Hematopoietic multipotent progenitor cell treated with erythropoietin and hydrocortisone succinate and interleukin-3 and kit ligand, for 8 days (in vitro differentiated cells): ENCODE data around the gene KCNAB2.

Experiments used
- DNase-seq: peaks from one replicate; pipeline ENCODE4 v3.0.0-alpha.2; 2015

The KCNAB2 gene

DNA sequence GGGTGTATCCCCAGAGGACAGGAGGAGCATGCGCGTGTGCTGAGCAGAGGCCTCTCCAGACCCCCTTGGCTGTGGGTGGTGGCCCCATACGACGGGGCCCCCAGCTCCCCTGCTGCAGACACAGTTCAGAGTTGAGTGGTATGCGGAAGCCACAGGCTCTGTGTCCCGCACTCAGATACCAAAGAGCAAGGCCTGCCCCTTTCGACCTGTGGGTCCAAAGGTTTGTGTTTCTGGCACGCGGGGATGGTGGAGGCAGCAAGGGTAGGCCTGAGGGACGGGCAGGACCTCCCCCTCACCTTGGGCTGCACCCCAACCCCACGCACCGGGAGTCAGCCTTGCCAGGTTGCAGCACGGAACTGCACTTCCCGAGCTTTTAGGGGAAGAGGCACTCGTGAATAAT, at the start of gene KCNAB2:
TSS of gene KCNAB2 (plus strand) at position 328 of the 400 bp plus-strand sequence. CDS start 5,649 bp downstream, outside the sequence.
- DNase-seq, result no peak

DNA sequence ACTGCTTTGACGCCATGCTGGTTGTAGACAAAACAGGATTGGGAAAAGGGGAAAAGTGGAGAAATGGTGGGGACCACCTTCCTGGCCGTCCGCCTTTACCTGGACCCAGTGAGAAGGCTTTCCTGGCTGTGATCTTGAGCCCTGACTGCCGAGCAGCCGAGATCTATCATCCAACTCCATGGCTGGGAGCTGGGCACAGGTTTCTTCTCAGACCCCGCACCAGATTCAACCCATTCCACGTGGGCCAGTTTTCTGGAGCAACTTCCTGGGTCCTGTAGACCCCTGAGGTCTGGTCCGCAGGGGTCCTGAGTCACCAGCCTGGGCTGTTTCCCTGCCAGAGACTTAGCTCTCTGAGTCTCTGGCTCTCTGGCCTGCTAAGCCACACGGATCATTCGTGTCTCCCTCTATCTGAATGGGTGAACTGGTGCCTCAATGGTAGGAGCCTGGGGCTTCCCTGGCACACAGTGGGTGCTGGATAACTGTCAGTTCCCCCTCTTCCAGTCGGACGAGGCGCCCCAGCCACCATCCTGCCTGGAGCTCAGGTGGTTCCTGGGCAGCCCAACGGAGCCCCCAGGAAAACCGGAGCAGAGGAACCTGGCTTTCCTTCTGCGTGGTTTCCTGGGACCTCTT, 48.9 kb upstream of the KCNAB2 start:
- DNase-seq, result no peak

DNA sequence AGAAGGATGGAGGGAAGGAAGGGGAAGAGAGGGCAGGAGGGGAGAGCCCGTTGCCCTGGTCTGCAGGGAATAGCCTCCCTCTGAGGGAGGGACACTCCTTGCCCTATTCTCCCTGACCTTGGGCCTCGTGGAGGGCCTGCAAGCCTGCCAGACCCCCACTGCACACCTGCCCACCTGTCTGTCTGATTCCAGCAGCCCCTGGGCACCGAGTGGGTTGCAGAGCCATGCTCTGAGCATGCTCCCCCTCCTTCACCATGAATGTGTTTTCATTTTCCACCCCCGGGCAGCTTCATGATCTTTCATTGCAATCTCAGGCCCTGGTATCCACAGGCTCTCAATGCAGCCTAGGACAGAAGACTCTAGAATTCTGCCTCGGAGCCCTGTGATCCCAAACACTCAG, 48.4 kb upstream of the KCNAB2 start:
- no peak for DNase-seq

DNA sequence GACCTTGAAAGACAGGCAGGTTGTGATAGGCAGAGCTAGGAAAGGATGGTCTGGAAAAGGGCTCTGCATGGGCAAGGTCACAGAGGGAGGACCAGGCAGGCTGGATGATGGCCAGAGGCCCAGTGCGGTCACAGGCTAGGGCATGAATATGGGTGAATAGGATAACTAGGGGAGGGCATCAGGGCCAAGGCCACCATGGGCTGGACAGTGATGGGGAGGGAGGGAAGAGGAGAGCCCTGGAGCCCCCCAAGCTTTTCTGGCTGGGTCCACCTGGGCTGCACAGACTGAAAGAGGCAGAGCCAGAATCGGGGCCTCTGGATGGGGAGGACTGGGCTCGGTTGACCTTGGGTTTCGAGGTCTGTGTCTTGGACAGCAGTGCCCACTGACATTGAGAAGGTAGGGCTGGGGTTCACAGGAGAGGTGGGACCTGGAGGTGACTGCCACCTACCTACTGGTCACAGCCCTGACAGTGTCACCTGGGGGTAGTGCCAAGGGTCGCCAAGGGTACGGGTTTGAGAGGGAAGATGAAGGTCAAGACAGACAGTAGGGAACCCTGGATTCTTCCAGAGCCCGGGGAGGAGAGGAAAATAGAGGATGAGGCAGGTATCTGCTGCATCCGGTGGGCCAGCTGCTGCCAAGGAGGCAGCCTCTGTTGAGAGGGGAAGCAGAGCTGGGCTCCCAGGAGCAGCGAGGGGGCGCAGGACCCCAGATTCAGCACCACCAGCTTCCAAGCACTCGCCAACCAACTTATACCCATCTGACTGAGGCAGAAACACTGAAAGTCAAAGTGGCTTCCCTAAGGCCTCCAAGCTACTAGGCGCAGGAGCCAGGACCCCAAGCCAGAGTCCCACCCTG, 47.4 kb upstream of the KCNAB2 start:
- DNase-seq, result no peak

DNA sequence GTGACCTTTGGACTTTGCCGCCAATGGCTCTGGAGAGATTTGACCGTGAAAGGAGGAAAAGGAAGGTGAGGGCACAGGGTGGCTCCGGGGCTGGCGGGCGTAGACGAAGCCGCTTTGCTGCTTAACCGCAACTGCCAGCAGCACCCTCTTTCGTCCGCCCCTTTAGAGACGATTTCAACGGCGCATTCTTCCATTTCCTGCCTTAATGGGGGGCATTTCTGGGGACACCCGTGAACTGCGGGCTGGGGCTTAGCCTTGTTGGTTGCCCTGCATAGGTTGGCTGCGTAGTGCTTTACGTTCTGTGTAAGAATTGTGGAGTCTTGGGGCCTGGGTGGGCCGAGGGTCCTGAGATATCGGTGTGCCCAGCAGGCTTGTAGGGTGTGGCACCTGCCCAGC, 46.8 kb upstream of the KCNAB2 start:
- DNase-seq, result no peak

DNA sequence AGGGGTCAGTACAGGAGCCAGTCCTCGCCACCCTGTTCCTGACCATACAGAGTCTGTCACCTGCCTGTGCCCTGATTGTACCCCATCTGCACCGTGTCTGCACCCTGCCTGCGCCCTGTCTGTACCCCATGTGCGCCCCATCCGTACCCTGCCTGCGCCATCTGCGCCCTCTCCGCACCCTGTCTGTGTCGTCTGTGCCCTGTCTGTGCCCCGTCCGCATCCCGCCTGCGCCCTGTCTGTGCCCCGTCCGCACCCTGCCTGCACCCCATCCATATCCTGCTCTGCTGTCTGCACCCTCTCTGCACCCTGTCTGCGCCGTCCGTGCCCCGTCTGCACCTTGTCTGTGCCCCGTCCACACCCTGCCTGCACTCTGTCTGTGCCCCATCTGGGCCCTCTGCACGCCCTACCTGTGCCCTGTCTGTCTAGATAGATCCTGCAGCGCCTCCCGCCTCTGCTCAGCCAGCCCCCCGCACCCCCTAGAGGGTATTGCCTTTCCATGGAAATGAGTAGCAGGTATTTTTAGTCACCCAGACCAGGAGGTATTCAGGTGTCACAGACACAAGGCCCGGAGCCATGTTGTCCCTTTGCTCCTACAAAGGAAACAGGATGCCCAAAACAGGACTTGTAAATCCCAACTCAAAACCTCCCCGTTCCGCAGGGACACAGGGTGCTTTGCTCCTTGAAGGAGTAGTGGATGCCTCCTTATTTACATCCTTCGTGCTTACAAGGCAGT, 45.8 kb upstream of the KCNAB2 start:
- DNase-seq, result no peak

DNA sequence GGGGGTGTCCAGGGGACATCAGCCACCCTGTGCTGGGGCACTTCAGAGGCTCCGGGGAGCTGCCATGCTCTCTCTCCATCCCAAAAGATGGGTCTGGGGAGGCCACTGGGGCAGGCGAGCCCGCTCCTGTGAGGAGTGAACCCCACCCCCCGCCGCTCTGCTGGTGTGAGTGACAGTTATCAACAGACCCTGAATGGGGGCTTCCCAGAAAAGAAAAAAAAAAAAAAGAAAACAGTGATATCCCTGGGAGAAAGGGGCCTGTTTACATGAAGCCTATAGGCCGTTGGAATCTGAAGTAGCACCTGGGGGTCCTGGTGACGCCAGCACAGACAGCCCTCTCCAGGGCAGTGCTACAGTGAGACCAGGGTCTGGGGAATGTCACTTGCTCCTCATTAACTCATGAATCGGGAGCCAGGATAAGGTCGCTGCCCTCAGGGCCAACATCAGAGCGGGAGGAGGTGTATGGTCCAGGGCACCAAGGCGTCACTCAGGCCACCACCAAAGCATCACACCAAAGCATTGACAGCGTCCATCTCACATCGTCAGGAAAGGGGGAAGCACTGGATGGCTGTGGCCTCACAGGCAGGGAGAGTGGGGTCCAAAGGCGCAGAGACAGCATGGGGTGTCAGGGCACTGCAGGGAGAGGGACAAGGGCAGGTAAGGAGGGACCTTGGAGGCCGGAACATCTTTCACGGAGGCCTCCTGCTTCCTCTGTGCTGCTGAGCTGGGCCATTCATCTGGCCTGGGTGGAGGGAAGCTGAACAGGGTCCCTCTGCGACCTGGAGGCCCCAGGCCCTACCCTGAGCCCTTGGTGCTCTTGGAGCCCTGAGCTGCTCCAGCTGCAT, 45.0 kb upstream of the KCNAB2 start:
- no peak for DNase-seq

DNA sequence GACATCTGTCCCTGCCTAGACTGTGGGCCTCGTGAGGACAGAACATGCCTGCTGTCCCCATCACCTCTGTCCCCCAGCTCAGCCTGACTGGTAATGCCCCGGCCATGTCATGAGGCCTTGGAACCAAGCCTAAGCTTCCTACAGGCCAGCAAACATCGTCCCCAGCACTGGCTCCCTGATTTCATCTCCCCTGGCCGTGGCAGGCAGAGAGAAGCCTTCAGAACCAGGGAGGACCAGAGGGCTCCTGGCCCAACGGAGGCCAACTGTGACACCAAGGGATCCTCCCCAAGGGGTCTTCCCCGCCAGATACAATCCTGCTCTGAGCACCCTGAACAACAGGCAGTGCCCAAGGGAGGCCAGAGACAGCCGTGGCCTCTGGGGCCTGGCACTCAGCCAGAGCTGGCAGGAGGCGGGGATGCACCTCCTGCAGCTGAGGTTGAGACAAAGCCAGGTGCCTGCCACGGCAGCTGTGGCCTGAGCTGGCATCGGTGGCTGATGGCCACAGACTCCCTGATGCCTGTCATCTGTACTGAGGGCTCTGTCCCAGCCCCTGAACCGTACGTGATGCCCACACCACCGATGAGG, 43.6 kb upstream of the KCNAB2 start:
- DNase-seq, result no peak

DNA sequence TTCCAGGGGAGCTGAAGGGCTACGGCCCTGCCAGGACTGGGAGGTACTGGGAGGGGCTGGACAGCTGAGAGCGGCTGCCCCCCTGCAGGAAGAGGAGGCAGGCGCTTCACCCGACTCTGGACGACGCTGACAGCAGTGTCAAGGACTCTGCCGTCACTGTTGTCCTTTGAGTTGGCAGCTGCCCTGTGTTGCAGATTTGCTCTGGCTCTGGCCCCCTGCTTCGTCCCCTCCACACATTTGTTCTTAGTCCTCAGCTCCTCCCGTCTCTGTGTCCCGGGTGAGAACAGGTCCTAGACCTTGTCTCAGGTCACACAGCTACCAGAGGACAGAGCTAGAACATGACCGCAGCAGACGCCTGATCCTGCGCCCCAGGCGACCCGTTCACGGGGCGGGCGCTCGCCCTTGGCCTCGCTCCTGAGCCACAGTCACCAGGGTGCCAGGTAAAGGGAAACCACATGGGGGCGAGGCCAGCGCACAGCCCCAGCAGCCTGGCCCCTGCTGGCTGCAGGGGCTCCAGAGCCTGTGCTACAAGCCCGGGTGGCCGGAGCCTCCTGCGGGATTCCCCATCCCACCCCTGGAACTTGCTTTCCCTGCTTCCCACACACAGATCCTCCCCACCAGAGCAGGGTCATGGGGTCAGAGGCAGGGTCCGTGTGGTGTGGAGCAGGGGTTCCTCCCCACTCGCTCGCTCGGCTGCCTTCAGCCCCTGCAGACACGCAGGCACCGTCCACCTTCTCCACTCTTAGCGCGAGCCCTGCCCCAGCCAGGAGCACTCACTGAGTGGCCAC, 42.8 kb upstream of the KCNAB2 start:
- DNase-seq, result no peak

DNA sequence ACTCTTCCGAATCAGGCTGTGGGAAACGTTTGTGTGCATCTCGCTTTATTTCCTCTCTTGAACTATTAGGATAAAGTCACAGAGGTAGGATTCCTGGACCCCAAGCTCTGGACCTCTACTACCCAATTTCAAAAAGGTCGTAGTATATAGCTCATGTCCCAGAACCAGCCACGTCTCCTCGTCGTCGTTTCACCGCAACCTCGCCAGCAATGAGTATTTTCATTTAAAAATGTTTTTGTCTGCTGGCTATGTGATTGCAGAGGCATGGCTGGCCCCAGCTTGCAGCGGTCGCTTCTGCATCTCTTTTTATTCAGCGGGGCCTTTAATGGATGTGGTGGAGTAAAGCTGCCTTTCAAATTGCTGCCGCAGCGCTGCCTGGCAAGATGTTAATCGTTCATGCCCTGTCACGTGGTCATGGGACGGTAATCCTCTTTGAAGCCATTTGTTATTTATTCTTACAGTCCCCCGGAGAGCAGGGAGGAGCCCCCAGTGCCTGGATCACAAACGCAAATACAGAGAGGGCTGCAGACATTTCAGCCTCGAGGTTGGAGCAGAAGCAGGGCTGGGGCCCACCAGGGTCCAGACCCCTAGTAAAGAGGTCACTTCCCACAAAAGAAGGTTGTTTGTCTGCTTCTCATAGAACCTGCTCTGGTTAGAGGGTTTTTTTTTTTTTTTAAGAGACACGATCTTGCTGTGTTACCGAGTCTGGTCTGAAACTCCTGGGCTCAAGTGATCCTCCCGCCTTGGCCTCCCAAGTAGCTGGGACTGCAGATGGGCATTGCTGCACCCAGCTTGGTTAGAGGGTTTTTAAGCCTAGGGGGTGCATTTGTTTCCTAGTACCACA, 41.9 kb upstream of the KCNAB2 start:
- DNase-seq, result no peak

DNA sequence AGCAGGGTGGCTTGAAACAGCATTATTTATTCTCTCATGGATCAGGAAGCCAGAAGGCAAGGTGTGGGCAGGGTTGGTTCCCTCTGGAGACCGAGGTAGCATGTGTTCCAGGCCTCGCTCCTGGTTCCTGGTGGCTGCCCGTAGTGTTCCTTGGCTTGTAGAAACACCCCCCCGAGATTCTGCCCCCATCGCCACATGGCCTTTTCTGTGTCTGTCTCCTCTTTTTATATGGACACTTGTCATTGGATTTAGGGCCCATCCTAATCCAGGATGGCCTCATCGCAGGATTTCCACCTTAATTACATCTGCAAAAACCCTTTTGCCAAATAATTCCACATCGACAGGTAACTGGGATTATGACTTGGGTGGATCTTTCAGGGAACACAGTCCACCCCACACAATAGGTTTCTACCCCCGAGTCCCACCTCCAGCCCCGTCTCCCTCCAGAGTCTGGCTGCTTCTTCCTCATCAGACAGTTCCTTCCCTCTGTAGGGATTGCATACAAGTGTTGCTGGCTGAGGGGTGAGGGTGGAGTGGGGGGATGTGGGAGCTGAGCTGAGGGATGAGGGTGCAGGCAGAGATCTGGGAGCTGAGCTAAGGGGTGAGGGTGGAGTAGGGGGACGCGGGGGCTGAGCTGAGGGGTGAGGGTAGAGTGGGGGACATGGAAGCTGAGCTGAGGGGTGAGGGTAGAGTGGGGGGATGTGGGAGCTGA, 41.1 kb upstream of the KCNAB2 start:
- DNase-seq, result no peak

DNA sequence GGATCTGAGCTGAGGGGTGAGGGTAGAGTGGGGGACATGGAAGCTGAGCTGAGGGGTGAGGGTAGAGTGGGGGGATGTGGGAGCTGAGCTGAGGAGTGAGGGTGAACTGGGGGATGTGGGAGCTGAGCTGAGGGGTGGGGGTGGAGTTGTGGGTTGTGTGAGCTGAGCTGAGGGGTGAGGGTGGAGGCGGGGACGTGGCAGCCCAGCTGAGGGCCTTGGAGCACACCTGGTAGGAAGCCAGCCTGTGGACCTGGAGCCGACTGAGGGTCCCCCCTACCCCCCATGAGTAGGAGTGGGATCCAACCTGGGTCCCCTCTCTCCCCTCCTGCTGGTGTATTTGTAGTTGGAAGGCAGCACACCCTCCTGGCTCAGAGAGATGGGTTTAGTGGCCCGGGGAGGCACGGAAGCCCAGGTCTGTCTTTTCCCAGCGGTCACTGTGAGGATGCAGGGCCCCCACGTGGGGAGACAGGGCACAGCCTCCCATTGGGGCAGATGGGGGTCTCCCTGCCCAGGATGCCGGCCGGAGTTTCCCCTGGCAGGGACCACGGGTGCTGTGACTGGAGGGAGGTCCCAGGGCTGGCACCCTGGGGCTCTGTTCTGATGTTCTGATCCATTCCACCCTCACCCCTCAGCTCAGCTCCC, 40.3 kb upstream of the KCNAB2 start:
- no peak for DNase-seq

DNA sequence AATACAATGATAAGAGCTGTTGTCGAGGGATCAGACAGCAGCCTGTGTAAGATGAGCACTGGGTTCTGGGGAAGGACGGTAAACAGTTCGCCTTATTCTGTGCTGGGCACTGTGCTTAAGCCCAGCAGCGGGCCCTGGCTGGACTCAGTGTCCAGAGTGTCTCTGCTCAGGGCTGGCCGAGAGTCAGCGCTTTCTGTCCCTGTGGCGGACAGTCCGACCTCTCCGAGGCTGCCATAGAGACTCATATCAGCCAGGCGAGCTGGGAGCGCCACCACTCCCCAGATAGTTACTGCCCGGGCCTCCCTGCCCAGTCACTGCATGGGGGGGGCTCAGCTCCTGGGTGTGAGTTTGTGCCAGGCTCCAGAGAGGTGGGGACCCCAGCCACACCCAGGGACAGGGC, 38.8 kb upstream of the KCNAB2 start:
- no peak for DNase-seq

DNA sequence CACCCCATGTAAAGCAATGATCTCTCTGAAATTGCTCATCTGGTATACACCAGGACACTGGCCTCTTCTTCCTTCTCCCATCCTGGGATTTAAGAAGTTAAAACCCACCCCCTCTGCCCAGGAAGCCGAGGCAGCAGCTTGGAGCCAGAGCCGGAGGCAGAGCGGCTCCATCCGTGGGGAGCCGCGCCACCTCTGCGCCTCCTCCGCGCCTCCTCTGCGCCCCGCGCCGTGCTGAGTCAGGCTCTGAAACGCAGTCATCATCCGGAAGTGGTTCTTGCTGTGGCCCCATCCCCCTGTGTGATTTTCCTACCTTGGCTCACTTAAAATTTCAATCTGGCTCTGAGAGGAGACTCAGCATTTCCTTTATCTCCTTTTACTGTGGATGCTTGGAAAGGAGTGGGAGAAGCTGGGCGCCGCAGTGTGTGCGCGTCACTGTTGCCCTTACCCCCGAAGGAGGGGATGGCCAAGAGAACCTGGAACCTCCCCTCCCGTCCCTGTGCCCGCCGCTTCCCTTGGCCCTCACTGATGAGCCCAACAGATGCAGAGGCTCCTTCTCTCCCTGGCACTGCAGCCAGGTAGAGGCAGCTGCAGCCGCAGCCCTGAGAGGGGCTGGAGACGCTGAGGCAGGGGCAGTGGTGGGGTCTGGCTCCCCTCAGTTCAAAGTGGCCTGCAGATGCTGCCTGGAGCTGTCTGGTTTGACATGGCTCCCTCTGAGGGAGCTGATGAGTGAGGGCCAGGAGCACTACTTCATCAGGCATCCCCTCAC, 38.2 kb upstream of the KCNAB2 start:
- no peak for DNase-seq

DNA sequence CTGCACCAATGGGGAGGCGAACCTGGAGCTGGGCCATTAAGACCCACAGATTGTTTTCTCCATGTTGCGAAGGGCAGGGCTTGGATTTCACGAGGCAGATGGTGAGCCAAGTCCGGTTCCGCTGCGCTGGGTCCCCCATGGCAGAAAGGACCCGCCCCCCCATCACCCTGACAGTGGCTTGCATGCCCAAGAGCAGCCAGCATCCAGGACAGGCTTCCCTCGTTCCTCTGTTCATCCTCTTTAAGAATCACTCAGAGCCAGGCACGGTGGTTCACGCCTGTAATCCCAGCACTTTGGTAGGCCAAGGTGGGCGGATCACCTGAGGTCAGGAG, 37.6 kb upstream of the KCNAB2 start:
- no peak for DNase-seq

DNA sequence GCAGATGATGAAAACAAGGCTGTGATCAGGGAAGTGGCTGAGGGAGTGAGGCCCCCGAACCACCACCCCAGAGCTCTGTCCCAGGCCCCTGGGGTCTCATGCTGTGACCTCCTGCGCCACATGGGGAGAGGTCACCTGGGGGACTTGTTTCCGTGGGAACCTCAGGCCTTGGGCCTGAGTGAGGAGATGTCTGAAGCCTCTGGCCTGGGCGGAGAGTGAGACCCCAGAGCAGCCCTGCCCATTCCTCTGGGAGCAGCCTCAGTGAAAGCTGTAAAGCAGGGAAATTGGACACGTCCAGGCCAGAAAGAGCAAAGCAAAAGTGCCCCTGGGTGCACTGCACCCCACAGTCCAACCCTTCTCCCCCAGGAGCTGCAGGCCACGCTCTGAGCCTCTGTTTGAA, 37.0 kb upstream of the KCNAB2 start:
- DNase-seq, result no peak

DNA sequence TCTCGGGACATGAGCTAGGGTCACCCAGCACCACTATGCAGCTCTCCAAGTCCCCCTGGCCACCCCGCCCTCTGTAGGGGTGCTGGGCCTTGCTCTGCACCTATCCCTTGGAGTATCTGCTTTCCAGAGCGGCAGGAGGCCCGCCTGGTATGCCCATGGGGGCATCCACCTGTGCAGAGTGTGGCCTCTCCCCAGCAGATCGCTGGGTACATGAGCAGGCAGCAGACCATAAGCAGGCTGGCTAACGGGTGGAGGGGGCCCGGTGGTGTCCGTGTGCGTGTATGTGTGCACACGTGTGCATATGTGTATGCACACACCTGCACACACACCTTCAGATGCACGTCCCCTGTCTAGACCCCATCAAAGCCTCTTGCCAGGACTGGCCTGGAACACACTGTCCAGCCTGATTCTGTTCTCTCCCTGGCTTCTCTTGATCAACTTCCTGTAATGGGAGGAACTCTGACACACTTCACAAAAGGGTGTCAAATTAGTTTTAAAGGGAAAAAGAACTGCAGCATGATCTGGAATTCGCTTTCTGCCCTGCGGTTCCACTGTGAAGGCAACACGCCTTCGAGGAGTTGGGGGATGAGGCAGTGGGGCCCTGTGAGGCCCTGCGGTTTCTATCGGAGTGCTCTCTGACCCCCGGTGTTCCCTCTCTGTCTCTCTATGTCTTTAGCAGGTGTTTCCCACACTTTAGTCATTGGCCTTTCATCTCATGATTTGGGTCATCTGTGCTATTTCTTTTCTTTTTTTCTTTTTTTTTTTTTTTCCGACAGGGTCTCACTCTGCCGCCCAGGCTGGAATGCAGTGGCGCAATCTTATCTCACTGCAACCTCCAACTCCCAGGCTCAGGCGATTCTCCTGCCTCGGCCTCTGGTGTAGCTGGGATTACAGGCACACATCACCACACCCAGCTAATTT, 36.3 kb upstream of the KCNAB2 start:
- DNase-seq, result no peak

DNA sequence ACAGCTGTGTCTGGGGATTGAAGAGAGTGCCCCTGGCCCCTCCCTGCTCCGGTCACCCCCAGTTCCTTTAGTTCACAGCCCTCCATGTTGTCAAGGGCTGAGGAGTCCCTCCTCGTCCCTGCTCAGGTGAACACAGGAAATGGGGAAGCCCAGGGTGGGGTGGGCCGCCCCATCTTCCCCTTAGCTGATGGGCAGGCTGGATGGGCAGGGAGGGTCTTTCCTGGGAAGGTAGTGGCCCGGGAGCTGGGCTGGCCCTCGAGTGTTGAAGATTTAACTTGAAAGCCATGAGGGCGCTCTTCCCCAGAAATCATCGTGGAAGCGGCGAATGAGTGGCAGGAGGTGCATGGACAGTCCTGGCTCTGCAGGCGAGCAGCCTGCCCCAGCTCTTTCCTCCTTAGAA, 35.1 kb upstream of the KCNAB2 start:
- DNase-seq, result no peak
